Endothelial cell of umbilical vein (primary cell): ENCODE data around the gene SLCO2B1.

Source experiments
- POLR2AphosphoS5 ChIP-seq: IDR thresholded peaks from 2 replicates; pipeline ENCODE4 v1.6.1; 2012; ENCODE audit warnings: low read depth, mild to moderate bottlenecking, control low read depth, low read length, moderate library complexity; ENCODE audit not compliant: insufficient read depth
- TF ChIP-seq, protein P1 (sequence below), 2 donors: IDR thresholded peaks; 1 replicate in 1 of 2; 2 replicates in 1 of 2; pipeline ENCODE4 v1.5.1; 2011; ENCODE audit warnings: low read length in 2 of 2, mild to moderate bottlenecking in 2 of 2, moderate library complexity in 2 of 2, control low read depth in 1 of 2, inconsistent platforms in 1 of 2, low read depth in 1 of 2; ENCODE audit not compliant: insufficient read depth in 1 of 2; ENCODE audit errors: extremely low read depth in 1 of 2

- TF ChIP-seq POLR2AphosphoS5, result no peak
- TF ChIP-seq, protein P1, sequence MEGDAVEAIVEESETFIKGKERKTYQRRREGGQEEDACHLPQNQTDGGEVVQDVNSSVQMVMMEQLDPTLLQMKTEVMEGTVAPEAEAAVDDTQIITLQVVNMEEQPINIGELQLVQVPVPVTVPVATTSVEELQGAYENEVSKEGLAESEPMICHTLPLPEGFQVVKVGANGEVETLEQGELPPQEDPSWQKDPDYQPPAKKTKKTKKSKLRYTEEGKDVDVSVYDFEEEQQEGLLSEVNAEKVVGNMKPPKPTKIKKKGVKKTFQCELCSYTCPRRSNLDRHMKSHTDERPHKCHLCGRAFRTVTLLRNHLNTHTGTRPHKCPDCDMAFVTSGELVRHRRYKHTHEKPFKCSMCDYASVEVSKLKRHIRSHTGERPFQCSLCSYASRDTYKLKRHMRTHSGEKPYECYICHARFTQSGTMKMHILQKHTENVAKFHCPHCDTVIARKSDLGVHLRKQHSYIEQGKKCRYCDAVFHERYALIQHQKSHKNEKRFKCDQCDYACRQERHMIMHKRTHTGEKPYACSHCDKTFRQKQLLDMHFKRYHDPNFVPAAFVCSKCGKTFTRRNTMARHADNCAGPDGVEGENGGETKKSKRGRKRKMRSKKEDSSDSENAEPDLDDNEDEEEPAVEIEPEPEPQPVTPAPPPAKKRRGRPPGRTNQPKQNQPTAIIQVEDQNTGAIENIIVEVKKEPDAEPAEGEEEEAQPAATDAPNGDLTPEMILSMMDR (IDR thresholded peaks at IDR 0.05; ENCODE audit: extremely low read depth in 1 of 2, insufficient read depth in 1 of 2, low read depth in 1 of 2, low read length in 2 of 2), result no peak
Measured at GRCh38 chr11:75236062-75236461, 85.2 kb downstream of the SLCO2B1 start.
